ENCODE results near the gene SLC25A23. TPM values are rescaled to one million over a fixed set of nuclear protein-coding genes. Genes with fewer than 3 reads are reported as not detected.

SLC25A23 gene
- total RNA-seq, 1 donor from 2014 or later = 50.8 TPM

- no peak for TF ChIP-seq CTCF (IDR thresholded peaks at IDR 0.05)
- Mint-ChIP-seq H3K36me3 (ENCODE audit: unreplicated experiment) (no peaks in the 10 kb centered on the region), H3K27me3 (ENCODE audit: unreplicated experiment) (peaks cover 9% of the 10 kb centered on the region), H3K4me1 (ENCODE audit: unreplicated experiment) (no peaks in the 10 kb centered on the region), H3K9me3 (ENCODE audit: unreplicated experiment) (peaks cover 5% of the 10 kb centered on the region), H3K4me3 (ENCODE audit: unreplicated experiment) (no peak overlapping the region), H3K27ac (ENCODE audit: unreplicated experiment) (no peak overlapping the region)
- DNase-seq (ENCODE audit: extremely low spot score, unreplicated experiment) = no peak
These were observed 34.9 kb upstream of the SLC25A23 start for GRCh38 chr19:6494438-6495036.

- Mint-ChIP-seq H3K27me3 (ENCODE audit: unreplicated experiment) (peaks cover 2% of the 10 kb centered on the region), H3K36me3 (ENCODE audit: unreplicated experiment) (no peaks in the 10 kb centered on the region), H3K4me1 (ENCODE audit: unreplicated experiment) (no peaks in the 10 kb centered on the region), H3K27ac (ENCODE audit: unreplicated experiment) (no peak overlapping the region), H3K9me3 (ENCODE audit: unreplicated experiment) (peaks cover 5% of the 10 kb centered on the region), H3K4me3 (ENCODE audit: unreplicated experiment) (no peak overlapping the region)
- no peak for TF ChIP-seq CTCF (IDR thresholded peaks at IDR 0.05)
- DNase-seq (ENCODE audit: extremely low spot score, unreplicated experiment) = no peak
These were observed 32.4 kb upstream of the SLC25A23 start for GRCh38 chr19:6491802-6492592.

GRCh38 chr19:6490134-6490533 is 30.5 kb upstream of the SLC25A23 start:
- Mint-ChIP-seq H3K4me1 (ENCODE audit: unreplicated experiment) (no peaks in the 10 kb centered on the region), H3K36me3 (ENCODE audit: unreplicated experiment) (no peaks in the 10 kb centered on the region), H3K4me3 (ENCODE audit: unreplicated experiment) (no peak overlapping the region), H3K9me3 (ENCODE audit: unreplicated experiment) (peaks cover 5% of the 10 kb centered on the region), H3K27me3 (ENCODE audit: unreplicated experiment) (peaks cover 2% of the 10 kb centered on the region), H3K27ac (ENCODE audit: unreplicated experiment) (no peak overlapping the region)
- no peak for DNase-seq (ENCODE audit: extremely low spot score, unreplicated experiment)
- TF ChIP-seq CTCF (IDR thresholded peaks at IDR 0.05) = no peak

GRCh38 chr19:6489278-6490061 is 29.9 kb upstream of the SLC25A23 start:
- H3K4me1 Mint-ChIP-seq (ENCODE audit: unreplicated experiment) = no peaks in the 10 kb centered on the region
- no peak for DNase-seq (ENCODE audit: extremely low spot score, unreplicated experiment)
- H3K27me3 Mint-ChIP-seq (ENCODE audit: unreplicated experiment) = peaks cover 2% of the 10 kb centered on the region
- no peak overlapping the region for H3K27ac Mint-ChIP-seq (ENCODE audit: unreplicated experiment)
- H3K36me3 Mint-ChIP-seq (ENCODE audit: unreplicated experiment) = no peaks in the 10 kb centered on the region
- H3K4me3 Mint-ChIP-seq (ENCODE audit: unreplicated experiment) = no peak overlapping the region
- peaks cover 5% of the 10 kb centered on the region for H3K9me3 Mint-ChIP-seq (ENCODE audit: unreplicated experiment)
- no peak for TF ChIP-seq CTCF (IDR thresholded peaks at IDR 0.05)

GRCh38 chr19:6484831-6485230 is 25.2 kb upstream of the SLC25A23 start:
- H3K36me3 Mint-ChIP-seq (ENCODE audit: unreplicated experiment) = no peaks in the 10 kb centered on the region
- H3K27ac Mint-ChIP-seq (ENCODE audit: unreplicated experiment) = no peak overlapping the region

More at GRCh38 chr19:6484831-6485230, 25.2 kb upstream of the SLC25A23 start:
- H3K9me3 Mint-ChIP-seq (ENCODE audit: unreplicated experiment) = no peaks in the 10 kb centered on the region
- H3K4me1 Mint-ChIP-seq (ENCODE audit: unreplicated experiment) = no peaks in the 10 kb centered on the region
- TF ChIP-seq CTCF (IDR thresholded peaks at IDR 0.05) = no peak
- DNase-seq (ENCODE audit: extremely low spot score, unreplicated experiment) = no peak
- H3K27me3 Mint-ChIP-seq (ENCODE audit: unreplicated experiment) = no peaks in the 10 kb centered on the region
- no peak overlapping the region for H3K4me3 Mint-ChIP-seq (ENCODE audit: unreplicated experiment)
